Anterior cingulate cortex (tissue), 58 donors: Measurements from ENCODE around the gene CTF1.
"Not testable (repeated sequence)": the region's sequence is repeated elsewhere in the genome, so short reads cannot be mapped to it uniquely, and the experiment has no call there.

Experiments
- DNase-seq, 58 donors: peaks; one replicate each; lab custom pipeline; 2025; lab: John Stamatoyannopoulos, UW

Gene CTF1, protein sequence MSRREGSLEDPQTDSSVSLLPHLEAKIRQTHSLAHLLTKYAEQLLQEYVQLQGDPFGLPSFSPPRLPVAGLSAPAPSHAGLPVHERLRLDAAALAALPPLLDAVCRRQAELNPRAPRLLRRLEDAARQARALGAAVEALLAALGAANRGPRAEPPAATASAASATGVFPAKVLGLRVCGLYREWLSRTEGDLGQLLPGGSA

DNA sequence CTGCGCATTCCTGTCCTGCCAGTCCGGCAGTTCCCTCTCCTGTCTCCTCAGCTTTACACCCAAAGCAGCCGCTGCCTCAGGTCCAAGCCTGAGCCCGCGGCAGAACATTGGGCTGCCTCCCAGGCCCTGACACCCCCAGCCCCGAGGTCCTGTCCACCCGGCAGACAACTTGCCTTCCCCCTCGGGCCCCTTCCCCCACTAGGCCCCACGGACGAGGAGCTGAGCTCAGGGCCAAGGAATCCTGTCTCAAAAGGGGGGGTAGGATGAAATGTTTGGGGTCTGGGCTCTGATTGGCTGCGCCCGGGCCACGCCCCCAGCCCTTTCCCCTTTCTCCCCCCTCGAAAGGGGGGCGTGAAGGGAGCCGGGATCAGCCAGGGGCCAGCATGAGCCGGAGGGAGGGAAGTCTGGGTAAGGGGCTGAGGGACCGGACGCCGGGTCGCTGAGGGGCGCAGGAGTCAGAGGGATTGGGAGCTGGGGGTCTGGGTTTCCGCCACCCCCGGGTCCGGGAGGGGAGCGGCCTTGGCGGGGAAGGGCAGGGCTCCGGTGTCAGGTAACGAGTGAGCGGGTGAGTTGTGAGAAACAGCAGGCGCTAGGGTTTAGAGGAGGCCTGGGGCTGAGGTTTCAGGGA lies at the start of gene CTF1:
TSS of gene CTF1 (plus strand) at position 354 of the 628 bp plus-strand sequence. CDS start at position 384, 30 bp downstream.
- peak in 46 of 58 donors; percentile 8 to 70 (median 50) for DNase-seq

DNA sequence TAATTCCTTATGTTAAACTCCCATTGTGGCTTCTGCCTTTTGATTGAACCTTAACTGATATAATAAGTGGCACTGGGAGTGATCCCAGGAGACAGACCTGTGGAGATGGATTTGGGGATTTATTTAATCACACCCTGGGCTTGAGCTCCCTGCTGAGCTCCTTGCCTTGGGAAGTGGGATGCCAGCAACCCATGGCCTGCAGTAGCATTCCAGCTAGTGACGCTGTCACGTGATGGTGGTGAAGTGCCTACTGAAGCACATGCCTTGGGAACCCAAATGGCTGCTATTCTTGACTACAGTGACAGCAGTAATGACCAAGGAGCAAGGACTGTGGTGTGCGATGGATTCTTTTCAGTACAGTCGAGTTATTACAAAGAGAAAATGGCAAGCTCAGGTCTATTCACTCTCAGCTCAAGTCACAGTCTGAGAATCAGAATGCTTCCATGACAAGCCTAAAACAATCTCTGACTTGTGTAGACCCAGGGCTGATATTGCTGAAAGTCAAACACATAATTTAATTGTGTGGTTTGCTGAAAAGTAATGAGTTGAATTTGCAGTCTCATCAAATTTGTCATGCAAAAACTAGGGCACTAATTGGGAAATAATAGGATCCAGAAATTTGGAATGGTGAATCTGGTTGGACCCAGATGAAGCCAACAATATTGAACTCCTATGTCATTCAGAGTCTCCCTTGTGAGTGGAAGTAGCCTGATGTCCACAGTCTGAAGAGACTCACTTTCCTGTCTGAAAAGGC lies 49.6 kb upstream of the CTF1 start:
- no peak for DNase-seq

DNA sequence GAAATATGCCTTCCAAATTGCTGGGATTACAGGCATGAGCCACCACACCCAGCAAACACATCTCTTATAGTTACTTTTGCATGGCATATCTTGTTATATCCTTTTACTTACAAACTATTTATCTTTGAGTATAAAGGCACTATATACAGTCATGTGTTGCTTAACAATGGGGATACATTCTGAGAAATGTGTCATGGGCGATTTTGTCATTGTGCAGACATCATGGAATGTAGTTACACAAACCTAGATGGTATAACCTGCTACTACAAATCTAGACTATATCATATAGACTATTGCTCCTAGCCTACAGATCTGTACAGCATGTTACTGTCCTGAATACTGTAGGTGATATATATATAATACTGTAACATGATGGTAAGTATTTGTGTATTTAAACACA lies 46.2 kb upstream of the CTF1 start:
- no peak for DNase-seq

DNA sequence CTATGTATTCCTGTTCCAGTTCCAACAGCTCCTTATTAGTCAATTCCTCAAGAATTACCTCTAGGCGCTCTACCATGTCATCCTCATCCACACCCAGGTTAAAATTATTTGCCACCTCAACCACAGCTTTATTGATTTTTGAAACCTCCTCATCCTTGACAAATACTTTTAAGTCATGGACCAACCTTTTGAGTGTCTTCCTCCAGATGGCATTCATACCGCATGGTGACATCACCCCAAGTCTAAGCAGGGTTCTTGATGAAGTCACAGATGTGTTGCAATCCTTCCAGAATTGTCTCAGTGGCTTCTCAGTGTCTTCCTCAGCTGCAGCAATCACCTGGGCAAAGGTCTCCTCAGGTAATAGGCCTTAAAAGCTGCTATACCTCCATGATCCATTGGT lies 42.7 kb upstream of the CTF1 start:
- no peak for DNase-seq

DNA sequence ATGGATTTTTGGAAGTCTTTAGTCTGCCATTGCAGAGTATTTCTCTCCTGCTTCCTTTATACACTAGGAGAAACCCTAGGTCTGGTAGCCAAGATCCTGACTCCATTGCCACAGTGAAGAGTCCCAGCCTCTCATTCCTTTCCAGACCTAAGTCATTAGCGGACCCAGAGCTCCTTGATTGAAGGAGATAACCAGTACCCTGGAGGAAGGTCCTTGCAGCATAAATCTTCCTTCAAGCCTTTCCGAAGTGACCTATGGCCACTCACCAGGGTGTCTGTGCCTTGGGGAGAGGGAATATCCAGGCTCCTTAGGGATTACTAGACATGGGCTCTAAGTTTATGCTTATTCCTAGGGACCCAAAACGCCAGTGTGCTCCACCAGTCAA lies 38.3 kb upstream of the CTF1 start:
- no peak for DNase-seq

DNA sequence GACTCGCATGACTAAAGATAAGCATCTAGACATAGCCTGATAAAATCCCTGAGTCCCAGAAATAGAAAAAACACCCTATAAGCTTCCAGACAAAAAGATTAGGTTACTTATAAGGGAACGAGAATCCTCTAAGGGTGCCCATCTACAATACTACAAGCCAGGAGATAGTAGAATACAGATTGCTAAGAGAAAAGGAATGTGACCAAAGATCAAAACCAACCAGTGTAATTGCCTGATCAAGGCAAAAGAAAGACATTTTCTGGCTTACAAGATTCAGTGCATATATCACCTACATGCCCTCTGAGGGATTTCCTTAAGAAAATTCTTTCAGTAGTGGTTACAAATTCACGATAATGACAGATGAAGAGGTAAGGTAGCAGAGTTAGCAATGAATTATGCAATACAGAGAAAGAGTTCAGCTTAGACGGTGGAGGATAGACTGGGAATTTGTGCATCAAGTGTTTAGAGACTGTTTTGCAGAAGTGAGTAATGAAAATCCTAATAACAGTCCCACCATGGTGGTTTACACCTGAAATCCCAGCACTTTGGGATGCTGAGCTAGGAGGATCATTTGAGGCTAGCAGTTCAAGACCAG lies 37.5 kb upstream of the CTF1 start:
- no peak for DNase-seq

DNA sequence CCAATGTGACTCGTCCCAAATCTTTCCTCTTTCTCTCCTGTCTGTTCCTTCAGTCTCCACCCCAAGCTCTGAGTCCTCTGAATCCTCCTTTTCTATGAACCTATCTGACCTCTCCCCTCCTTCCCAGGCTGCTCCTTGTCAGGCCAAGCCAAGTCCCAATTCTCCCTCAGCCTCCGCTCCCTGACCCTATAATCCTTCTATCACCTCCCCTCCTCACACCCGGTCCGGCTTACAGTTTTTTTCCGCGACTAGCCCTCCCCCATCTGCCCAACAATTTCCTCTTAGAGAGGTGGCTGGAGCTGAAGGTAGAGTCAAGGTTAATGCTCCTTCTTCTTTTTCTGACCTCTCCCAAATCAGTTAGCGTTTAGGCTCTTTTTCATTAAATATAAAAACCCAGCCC lies 35.7 kb upstream of the CTF1 start:
- not testable (repeated sequence) for DNase-seq

DNA sequence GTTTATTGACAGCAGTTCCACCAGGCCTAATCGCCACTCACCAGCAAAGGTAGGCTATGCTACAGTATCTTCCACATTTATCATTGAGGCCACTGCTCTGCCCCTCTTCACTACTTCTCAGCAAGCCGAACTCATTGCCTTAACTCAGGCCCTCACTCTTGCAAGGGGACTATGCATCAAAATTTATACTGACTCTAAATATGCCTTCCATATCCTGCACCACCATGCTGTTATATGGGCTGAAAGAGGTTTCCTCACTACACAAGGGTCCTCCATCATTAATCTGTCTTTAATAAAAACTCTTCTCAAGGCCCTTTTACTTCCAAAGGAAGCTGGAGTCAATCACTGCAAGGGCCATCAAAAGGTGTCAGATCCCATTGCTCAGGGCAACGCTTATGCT lies 33.2 kb upstream of the CTF1 start:
- DNase-seq, result not testable (repeated sequence)

DNA sequence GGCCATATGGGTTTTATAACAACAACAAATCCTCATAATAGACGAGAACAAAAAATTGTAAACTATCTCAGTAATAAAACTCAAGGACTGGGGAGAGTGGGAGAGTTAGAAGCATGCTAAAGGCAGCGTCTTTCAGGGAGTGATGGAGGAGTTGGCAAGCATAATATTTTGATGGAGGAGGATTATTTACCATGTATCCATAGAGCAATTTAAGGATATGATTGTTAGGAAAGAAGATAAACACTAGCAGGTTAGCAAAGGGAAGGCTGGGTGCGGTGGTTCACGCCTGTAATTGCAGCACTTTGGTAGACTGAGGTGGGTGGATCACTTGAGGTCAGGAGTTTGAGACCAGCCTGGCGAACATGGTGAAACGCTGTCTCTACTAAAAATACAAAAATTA lies 30.4 kb upstream of the CTF1 start:
- DNase-seq, result no peak

DNA sequence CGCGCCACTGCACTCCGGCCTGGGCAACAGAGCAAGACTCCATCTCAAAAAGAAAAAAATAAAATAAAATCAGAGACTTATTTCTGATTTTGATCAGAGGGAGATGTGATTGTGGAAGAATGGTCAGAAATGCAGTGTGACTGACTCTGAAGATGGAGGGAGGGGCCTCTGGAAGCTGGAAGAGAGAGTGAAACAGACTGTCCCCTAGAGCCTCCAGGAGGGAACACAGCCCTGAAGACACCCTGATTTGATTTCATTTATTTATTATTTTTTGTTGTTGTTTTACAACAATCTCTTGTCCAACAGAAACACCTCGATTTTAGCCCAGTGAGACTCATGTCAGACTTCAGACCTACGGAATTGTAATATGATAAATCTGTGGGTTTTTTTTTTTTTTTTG lies 28.7 kb upstream of the CTF1 start:
- DNase-seq, result no peak

DNA sequence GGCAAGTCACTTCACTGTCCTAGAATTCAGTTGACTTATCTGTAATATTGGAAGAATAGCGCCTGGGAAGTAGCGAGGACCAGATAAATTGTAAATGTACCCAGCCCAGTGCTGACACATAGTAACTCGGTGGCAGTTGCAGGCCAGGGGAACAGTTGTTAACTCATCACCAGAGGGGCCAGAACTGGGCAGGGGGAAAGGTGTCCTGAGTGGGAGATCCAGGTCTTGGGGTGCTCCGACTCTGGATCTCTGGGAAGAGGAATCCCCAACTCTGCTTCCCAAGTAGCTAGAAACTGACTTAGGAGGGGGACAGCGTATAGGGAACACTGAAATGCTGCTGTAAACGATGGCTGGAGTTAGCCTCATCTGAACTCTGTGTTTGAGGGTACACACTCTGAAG lies 25.5 kb upstream of the CTF1 start:
- no peak for DNase-seq

DNA sequence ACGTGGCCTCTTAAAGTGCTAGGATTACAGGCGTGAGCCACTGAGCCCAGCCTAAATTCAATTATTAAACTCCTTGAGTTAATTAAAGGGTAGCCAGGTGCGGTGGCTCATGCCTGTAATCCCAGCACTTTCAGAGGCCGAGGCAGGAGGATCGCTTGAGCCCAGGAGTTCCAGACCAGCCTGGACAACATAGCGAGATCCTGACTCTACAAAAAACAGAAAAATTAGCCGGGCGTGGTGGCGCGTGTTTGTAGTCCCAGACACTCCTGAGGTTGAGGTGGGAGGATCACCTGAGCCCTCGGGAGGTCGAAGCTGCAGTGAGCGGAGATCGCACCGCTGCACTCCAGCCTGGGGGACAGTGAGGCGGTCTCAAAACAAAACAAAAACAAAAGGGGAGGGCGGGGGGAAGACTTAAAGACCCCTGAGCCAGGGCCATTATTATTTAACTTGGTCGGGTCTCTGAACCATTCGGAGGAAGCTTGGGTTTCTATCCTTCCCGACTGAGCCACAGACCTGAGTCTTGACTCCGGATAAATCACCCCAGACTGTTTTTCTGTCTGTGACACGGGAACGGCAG lies 22.1 kb upstream of the CTF1 start:
- DNase-seq, result no peak

DNA sequence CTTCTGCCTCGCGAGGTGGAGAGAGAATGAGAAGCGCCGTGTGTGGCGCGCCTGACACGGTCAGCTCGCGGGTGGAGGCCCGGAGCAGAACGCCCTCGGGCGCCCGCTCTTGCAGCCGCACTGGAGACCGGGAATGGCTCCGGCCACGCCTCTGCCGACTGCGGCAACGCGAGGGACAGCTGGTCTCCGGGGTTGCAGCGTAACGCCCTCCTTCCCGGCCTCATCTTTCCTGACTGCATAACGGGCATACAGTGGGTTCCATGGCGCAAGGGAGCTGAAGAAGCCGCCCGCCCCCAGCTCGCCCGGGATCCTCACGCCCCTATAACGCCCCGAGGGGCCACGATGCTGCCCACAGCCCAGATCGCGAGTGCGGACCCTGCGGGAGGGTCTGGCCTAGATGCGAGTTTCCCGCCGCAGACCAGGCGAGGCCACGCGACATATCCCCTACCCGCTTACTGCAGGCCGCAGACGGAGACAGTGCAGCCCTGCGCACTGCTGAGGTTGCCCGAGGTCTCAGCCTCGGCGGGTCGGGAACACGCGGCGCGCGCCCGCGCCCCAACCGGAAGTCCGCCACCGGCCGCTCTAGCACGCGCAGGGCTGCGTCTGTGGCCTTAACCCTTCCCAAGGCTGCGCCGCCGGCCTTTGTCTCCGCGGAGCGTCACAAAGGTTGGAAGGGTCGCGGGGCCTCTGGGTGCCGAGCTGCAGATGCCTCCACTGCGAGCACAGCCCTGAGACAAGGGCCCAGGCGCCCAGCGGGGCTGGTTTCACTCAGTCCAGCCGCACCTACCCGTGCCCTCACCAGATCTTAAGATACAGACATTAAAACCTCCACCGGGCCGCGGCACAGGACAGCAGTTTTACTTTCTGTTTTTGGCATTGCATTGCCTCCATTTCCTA lies 21.3 kb upstream of the CTF1 start:
- peak in 57 of 58 donors; percentile 42 to 92 (median 84) for DNase-seq

DNA sequence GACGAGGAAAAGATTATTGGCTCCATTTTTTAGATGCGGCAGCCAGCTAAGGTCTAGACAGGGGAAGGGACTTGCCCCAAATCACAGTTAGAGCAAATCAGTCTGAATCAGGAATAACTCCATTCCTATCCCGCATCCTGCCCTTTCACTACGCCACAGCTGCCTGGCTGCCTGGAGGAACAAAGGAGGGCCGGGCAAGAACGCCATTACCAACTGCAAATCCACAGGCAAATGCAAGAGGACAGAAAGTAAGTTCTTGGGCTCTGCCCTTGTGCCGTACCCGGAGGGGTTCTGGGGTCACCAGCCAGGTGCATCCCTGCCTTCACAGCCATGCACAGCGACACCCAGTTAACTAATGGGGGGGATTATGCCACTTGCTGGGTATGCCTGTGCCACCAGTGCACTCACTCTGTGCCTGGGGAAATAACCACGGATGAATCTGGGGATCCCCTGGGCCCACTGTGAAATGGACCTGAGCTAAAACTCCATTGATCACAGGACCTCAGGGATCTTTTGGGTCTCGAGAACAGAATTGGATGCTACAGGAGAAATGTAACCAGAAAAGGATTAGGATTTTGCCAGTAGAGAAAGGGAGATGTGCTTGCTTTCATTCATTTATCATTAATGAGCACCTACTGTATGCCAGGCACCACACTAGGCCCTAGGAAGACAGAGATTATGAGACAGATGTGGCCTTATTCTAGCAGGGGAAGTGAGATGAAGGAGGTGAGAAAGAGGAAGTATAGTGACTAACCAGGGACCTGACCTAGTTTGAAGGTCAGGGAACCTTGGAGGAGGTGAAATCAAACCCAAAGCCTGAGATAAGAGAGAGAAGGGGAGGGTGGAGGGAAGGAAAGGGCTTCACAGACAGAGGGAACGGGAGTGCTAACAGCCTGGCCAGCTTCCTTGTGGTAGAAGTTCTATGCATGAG lies 20.3 kb upstream of the CTF1 start:
- DNase-seq, result peak in 6 of 58 donors; percentile 11 to 36 (median 21)

DNA sequence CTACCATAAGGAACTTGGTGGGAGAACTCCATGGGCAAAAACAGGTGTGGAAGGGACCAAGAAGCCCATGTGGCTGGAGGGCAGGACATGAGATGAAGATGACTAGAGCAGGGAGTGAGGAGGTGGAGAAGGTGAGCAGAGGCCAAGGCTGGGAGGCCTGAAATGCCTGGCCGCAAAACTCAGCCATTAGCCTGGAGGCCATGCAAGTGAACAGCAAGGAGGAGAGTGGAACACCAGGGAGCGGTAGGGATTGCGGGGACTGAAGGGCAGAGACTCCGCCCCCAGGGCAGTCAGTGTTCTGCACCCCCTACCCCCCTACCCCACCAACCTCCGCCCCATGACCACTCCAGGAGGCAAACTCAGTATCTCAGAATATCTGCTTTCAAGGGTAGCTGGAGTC lies 19.5 kb upstream of the CTF1 start:
- DNase-seq, result no peak

DNA sequence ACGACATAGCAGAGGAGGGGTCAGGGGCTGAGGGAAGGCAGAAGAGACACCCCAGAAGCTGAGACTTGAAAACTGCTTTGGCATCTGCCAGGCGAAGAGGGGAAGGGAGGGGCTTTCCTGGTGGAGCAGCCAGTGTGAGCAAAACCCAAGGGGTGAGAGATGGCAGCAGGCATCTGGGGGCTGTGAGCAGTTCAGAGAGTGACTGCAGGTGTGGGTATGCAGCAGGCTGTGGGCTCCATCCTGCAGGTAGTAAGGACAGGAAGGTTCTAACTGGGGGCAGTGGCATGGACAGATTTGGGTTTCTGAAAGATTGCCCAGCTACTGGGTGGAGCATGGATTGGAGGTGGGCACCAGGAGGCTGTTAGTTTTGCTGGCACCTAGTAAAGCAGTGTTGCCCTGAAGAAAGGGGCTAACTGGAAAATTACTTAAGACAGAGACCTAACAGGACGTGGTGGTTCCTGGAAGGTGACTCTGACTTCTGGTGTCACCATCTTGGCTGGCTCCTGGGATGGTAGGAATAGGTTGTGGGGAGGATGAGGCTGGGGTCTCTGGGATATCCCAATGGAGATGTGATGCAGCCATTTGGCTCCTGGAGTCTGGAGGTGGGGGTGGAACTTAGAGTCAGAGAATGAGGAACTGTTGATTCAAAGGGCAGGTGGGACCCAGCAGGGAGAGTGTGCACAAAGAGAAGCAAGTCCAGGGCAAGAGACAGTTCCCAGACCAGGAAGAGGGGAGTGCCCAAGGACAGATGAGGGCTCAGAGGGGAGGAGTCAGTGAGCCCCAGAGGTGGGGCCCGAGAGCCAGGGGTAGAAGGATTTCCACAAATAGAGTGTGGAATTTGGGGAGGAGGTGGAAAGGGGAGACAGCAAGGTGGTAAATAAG lies 13.7 kb upstream of the CTF1 start:
- DNase-seq, result no peak

DNA sequence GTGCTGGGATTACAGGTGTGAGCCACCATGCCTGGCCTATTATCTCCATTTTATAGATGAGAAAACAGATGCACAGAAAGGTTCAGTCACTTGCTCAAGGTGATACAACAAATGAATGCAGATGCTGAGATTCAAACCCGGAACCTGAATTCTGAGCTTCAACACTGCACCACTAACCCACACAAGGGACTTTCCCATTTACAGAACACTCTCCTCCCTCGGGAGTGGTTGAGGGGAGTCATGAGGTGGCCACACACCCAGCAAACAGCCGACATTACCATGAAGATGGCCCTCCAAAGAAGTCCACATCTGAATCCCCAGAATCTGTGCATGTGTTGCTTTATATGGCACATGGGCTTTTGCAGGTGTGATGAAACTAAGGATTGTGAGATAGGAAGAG lies 11.7 kb upstream of the CTF1 start:
- DNase-seq, result no peak

DNA sequence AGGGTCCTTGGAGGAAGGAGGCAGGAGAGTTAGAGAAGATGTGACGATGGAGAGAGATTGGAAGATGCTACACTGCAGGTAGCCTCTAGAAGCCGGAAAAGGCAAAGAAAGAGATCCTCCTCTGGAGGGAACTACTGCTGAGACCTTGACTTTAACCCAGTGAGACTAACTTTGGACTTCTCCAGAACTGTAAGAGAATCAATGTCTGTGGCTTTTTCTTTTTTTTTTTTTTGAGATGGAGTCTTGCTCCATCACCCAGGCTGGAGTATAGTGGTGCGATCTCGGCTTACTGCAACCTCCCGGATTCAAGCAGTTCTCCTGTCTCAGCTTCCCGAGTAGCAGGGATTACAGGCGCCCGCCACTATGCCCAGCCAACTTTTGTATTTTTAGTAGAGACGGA lies 11.2 kb upstream of the CTF1 start:
- DNase-seq, result no peak
